ENCODE measurements around the gene DNASE1L2.

DNASE1L2 gene

GRCh38 chr16:2267913-2268666, 31.8 kb downstream of the DNASE1L2 start, which contains the start of gene RNPS1:
TSS of gene RNPS1 (minus strand) at chr16:2268126. CDS start at chr16:2264643, 3,483 bp downstream.
- peak; percentile 95 for DNase-seq (ENCODE audit: low read depth, low spot score)
- Histone ChIP-seq H3K4me3 (ENCODE audit: insufficient read length, low read depth) (peak within 1 kb of the TSS; percentile 90), H3K4me1 (ENCODE audit: insufficient read depth, insufficient read length) (peaks cover 21% of the 10 kb centered on the region), H3K27me3 (ENCODE audit: insufficient read depth, insufficient read length) (peaks cover 10% of the 10 kb centered on the region), H3K36me3 (ENCODE audit: insufficient read depth, insufficient read length, low read length) (peaks cover 47% of the 10 kb centered on the region), H3K9ac (ENCODE audit: insufficient read length, low read depth) (peak within 1 kb of the TSS; percentile 91), H3K9me3 (ENCODE audit: insufficient read depth, low read length) (no peaks in the 10 kb centered on the region)
- TF ChIP-seq SUZ12 (IDR thresholded peaks at IDR 0.05; ENCODE audit: extremely low read depth, insufficient read depth, insufficient read length) (no peak), YY1 (IDR thresholded peaks at IDR 0.05; ENCODE audit: insufficient read depth, insufficient read length) (no peak), ZNF274 (IDR thresholded peaks at IDR 0.05; ENCODE audit: low read depth, low read length) (no peak)

GRCh38 chr16:2270070-2270462, 33.8 kb downstream of the DNASE1L2 start:
- Histone ChIP-seq H3K36me3 (ENCODE audit: insufficient read depth, insufficient read length, low read length) (peaks cover 32% of the 10 kb centered on the region), H3K9me3 (ENCODE audit: insufficient read depth, low read length) (no peaks in the 10 kb centered on the region), H3K4me1 (ENCODE audit: insufficient read depth, insufficient read length) (peaks cover 21% of the 10 kb centered on the region), H3K27me3 (ENCODE audit: insufficient read depth, insufficient read length) (peaks cover 10% of the 10 kb centered on the region), H3K4me3 (ENCODE audit: insufficient read length, low read depth) (no peak overlapping the region), H3K9ac (ENCODE audit: insufficient read length, low read depth) (peak overlapping the region; percentile 68)
- TF ChIP-seq YY1 (IDR thresholded peaks at IDR 0.05; ENCODE audit: insufficient read depth, insufficient read length) (no peak), ZNF274 (IDR thresholded peaks at IDR 0.05; ENCODE audit: low read depth, low read length) (no peak), SUZ12 (IDR thresholded peaks at IDR 0.05; ENCODE audit: extremely low read depth, insufficient read depth, insufficient read length) (no peak)
- no peak for DNase-seq (ENCODE audit: low read depth, low spot score)

GRCh38 chr16:2270588-2271470, 34.6 kb downstream of the DNASE1L2 start:
- H3K36me3 ChIP-seq (ENCODE audit: insufficient read depth, insufficient read length, low read length): peaks cover 26% of the 10 kb centered on the region
- no peak for TF ChIP-seq YY1 (IDR thresholded peaks at IDR 0.05; ENCODE audit: insufficient read depth, insufficient read length)
- no peak for TF ChIP-seq ZNF274 (IDR thresholded peaks at IDR 0.05; ENCODE audit: low read depth, low read length)
- TF ChIP-seq SUZ12 (IDR thresholded peaks at IDR 0.05; ENCODE audit: extremely low read depth, insufficient read depth, insufficient read length): no peak
- H3K4me1 ChIP-seq (ENCODE audit: insufficient read depth, insufficient read length): peaks cover 24% of the 10 kb centered on the region

GRCh38 chr16:2271848-2272461, 35.7 kb downstream of the DNASE1L2 start:
- Histone ChIP-seq H3K36me3 (ENCODE audit: insufficient read depth, insufficient read length, low read length) (peaks cover 17% of the 10 kb centered on the region), H3K27me3 (ENCODE audit: insufficient read depth, insufficient read length) (peaks cover 10% of the 10 kb centered on the region), H3K9ac (ENCODE audit: insufficient read length, low read depth) (no peak overlapping the region), H3K4me1 (ENCODE audit: insufficient read depth, insufficient read length) (peaks cover 29% of the 10 kb centered on the region), H3K4me3 (ENCODE audit: insufficient read length, low read depth) (no peak overlapping the region), H3K9me3 (ENCODE audit: insufficient read depth, low read length) (no peaks in the 10 kb centered on the region)
- DNase-seq (ENCODE audit: low read depth, low spot score): no peak
- no peak for TF ChIP-seq YY1 (IDR thresholded peaks at IDR 0.05; ENCODE audit: insufficient read depth, insufficient read length)

More at GRCh38 chr16:2270588-2271470, 34.6 kb downstream of the DNASE1L2 start:
- Histone ChIP-seq H3K4me3 (ENCODE audit: insufficient read length, low read depth) (no peak overlapping the region), H3K9ac (ENCODE audit: insufficient read length, low read depth) (peak overlapping the region; percentile 44), H3K27me3 (ENCODE audit: insufficient read depth, insufficient read length) (peaks cover 10% of the 10 kb centered on the region), H3K9me3 (ENCODE audit: insufficient read depth, low read length) (no peaks in the 10 kb centered on the region)
- no peak for DNase-seq (ENCODE audit: low read depth, low spot score)

GRCh38 chr16:2273484-2273883, 37.2 kb downstream of the DNASE1L2 start:
- Histone ChIP-seq H3K4me3 (ENCODE audit: insufficient read length, low read depth) (no peak overlapping the region), H3K36me3 (ENCODE audit: insufficient read depth, insufficient read length, low read length) (peaks cover 16% of the 10 kb centered on the region), H3K9me3 (ENCODE audit: insufficient read depth, low read length) (no peaks in the 10 kb centered on the region), H3K27me3 (ENCODE audit: insufficient read depth, insufficient read length) (peaks cover 10% of the 10 kb centered on the region), H3K4me1 (ENCODE audit: insufficient read depth, insufficient read length) (peaks cover 37% of the 10 kb centered on the region), H3K9ac (ENCODE audit: insufficient read length, low read depth) (no peak overlapping the region)
- TF ChIP-seq SUZ12 (IDR thresholded peaks at IDR 0.05; ENCODE audit: extremely low read depth, insufficient read depth, insufficient read length) (no peak), YY1 (IDR thresholded peaks at IDR 0.05; ENCODE audit: insufficient read depth, insufficient read length) (no peak), ZNF274 (IDR thresholded peaks at IDR 0.05; ENCODE audit: low read depth, low read length) (no peak)
- no peak for DNase-seq (ENCODE audit: low read depth, low spot score)

- Histone ChIP-seq H3K9me3 (ENCODE audit: insufficient read depth, low read length) (no peaks in the 10 kb centered on the region), H3K9ac (ENCODE audit: insufficient read length, low read depth) (no peak overlapping the region), H3K27me3 (ENCODE audit: insufficient read depth, insufficient read length) (peaks cover 6% of the 10 kb centered on the region), H3K4me1 (ENCODE audit: insufficient read depth, insufficient read length) (peaks cover 37% of the 10 kb centered on the region), H3K4me3 (ENCODE audit: insufficient read length, low read depth) (no peak overlapping the region), H3K36me3 (ENCODE audit: insufficient read depth, insufficient read length, low read length) (peaks cover 16% of the 10 kb centered on the region)
- TF ChIP-seq YY1 (IDR thresholded peaks at IDR 0.05; ENCODE audit: insufficient read depth, insufficient read length): no peak
- TF ChIP-seq SUZ12 (IDR thresholded peaks at IDR 0.05; ENCODE audit: extremely low read depth, insufficient read depth, insufficient read length): no peak
- TF ChIP-seq ZNF274 (IDR thresholded peaks at IDR 0.05; ENCODE audit: low read depth, low read length): no peak
- DNase-seq (ENCODE audit: low read depth, low spot score): no peak
These were observed 37.7 kb downstream of the DNASE1L2 start for GRCh38 chr16:2273931-2274330.

All from NT2/D1 (cell line).